Gastrocnemius medialis (tissue), 4 donors: ENCODE measurements around the gene SLC25A17.
"Not testable (repeated sequence)": the region's sequence is repeated elsewhere in the genome, so short reads cannot be mapped to it uniquely, and the experiment has no call there.

ENCODE experiments used
- CTCF ChIP-seq, 5 experiments: fragments of 450-650 bp in 3 of 5; fragments of 200-600 bp in 2 of 5; sonication (generic) in 2 of 5; IDR thresholded peaks in 4 of 5; conservative IDR thresholded peaks in 1 of 5; 1 replicate in 4 of 5; 2 replicates in 1 of 5; pipeline ENCODE4 v1.5.1; 2016 to 2019; ENCODE audit warnings: antibody characterized with exemption in 5 of 5, mild to moderate bottlenecking in 3 of 5, moderate library complexity in 3 of 5
- POLR2A ChIP-seq, 2 donors: fragments of 450-650 bp; IDR thresholded peaks; one replicate each; pipeline ENCODE4 v1.6.1; 2017; ENCODE audit warnings: antibody characterized with exemption in 2 of 2, mild to moderate bottlenecking in 2 of 2, moderate library complexity in 2 of 2

GRCh38 chr22:40758851-40759250 lies 60.3 kb downstream of the SLC25A17 start:
- TF ChIP-seq POLR2A (IDR thresholded peaks at IDR 0.05); CTCF (IDR thresholded peaks at IDR 0.05 in 4 of 5, conservative IDR thresholded peaks at IDR 0.05 in 1 of 5): not testable (repeated sequence)
